ENCODE results near the gene TM9SF2.

TM9SF2 gene

GRCh38 chr13:99610702-99611289, 109.5 kb downstream of the TM9SF2 start:
- no peak for DNase-seq (ENCODE audit: low read depth, low spot score)
- in situ Hi-C loops (cut with HindIII; ENCODE audit: low sequenced_read_pairs) = no loop called here
- H3K4me3 ChIP-seq (ENCODE audit: low read depth, low read length) = no peak overlapping the region
- TF ChIP-seq, protein P1, sequence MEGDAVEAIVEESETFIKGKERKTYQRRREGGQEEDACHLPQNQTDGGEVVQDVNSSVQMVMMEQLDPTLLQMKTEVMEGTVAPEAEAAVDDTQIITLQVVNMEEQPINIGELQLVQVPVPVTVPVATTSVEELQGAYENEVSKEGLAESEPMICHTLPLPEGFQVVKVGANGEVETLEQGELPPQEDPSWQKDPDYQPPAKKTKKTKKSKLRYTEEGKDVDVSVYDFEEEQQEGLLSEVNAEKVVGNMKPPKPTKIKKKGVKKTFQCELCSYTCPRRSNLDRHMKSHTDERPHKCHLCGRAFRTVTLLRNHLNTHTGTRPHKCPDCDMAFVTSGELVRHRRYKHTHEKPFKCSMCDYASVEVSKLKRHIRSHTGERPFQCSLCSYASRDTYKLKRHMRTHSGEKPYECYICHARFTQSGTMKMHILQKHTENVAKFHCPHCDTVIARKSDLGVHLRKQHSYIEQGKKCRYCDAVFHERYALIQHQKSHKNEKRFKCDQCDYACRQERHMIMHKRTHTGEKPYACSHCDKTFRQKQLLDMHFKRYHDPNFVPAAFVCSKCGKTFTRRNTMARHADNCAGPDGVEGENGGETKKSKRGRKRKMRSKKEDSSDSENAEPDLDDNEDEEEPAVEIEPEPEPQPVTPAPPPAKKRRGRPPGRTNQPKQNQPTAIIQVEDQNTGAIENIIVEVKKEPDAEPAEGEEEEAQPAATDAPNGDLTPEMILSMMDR (IDR thresholded peaks at IDR 0.05; ENCODE audit: low read depth, low read length) = peak; percentile 34
